GM12878 (cell line): ENCODE results near the gene C15orf39. TPM values are rescaled to one million over a fixed set of nuclear protein-coding genes. Genes with fewer than 3 reads are reported as not detected.
"Not testable (repeated sequence)": the region's sequence is repeated elsewhere in the genome, so short reads cannot be mapped to it uniquely, and the experiment has no call there.

ENCODE experiments used
- ATAC-seq: fragments of 200-7000 bp; cut with Tn5 transposase; 3 replicates; pipeline ENCODE4 v1.9.1; 2020; ENCODE audit warnings: mild to moderate bottlenecking, moderate library complexity
- BruUV-seq: library from RNA; stranded (reverse); fragments of 400-500 nt; replicated peaks from 2 replicates; lab custom pipeline; 2021; lab: Mats Ljungman, UMichigan
- CTCF ChIA-PET: fragments of 300-600 bp; sonication (Branson Sonifier 250); formaldehyde crosslinking; extraction: SDS; loops from one replicate; lab custom pipeline; 2021; ENCODE audit warnings: inconsistent platforms; lab: Yijun Ruan, JAX
- POLR2A ChIA-PET: fragments of 350-600 bp; formaldehyde crosslinking; extraction: SDS; loops from one replicate; lab custom pipeline; 2021; ENCODE audit warnings: inconsistent platforms; lab: Charles Lee
- RAD21 ChIA-PET: fragments of 300-600 bp; sonication (Branson Sonifier 250); formaldehyde crosslinking; loops from one replicate; lab custom pipeline; 2023; ENCODE audit warnings: antibody characterized with exemption; ENCODE audit not compliant: unreplicated experiment; lab: Charles Lee
- SMC1A ChIA-PET: fragments of 300-600 bp; sonication (Branson Sonifier 250); formaldehyde crosslinking; loops from one replicate; lab custom pipeline; 2023; ENCODE audit not compliant: unreplicated experiment, uncharacterized antibody; lab: Charles Lee
- DNase-seq: peaks from one replicate; pipeline ENCODE4 v3.0.0-alpha.2; 2011; ENCODE audit warnings: low read depth, low spot score
- FAIRE-seq: peaks from 3 replicates; lab custom pipeline; 2011; peaks lifted over from hg19 to GRCh38; lab: Jason Lieb, UNC
- H2AFZ ChIP-seq: 2 replicates; pipeline ENCODE4 v1.6.0; 2011; ENCODE audit warnings: low read depth, low read length, control low read depth; ENCODE audit not compliant: control insufficient read depth
- H3K27ac ChIP-seq: 2 replicates; pipeline ENCODE4 v1.5.1; 2011; ENCODE audit warnings: control low read depth; ENCODE audit not compliant: control insufficient read depth, insufficient read depth
- H3K27me3 ChIP-seq, 2 experiments: replicated peaks in 1 of 2; 2 replicates each; pipeline versions ENCODE4 v1.6.0 to v1.6.1; 2011; ENCODE audit warnings: low read length in 1 of 2; ENCODE audit not compliant: control insufficient read depth in 2 of 2, insufficient read depth in 2 of 2
- H3K36me3 ChIP-seq, 2 experiments: 2 replicates each; pipeline ENCODE4 v1.5.1; 2011; ENCODE audit warnings: low read length in 1 of 2; ENCODE audit not compliant: control insufficient read depth in 2 of 2, insufficient read depth in 2 of 2
- H3K4me1 ChIP-seq: 2 replicates; pipeline ENCODE4 v1.6.1; 2011; ENCODE audit warnings: mild to moderate bottlenecking, low read length, moderate library complexity, mixed read lengths; ENCODE audit not compliant: control insufficient read depth, insufficient read depth
- H3K4me2 ChIP-seq: 2 replicates; pipeline ENCODE4 v1.6.0; 2011; ENCODE audit warnings: control low read depth; ENCODE audit not compliant: control insufficient read depth, insufficient read depth
- H3K4me3 ChIP-seq: fragments of 200-600 bp; sonication (generic); 2 replicates; pipeline ENCODE4 v1.5.1; 2016
- H3K79me2 ChIP-seq: 2 replicates; pipeline ENCODE4 v1.6.0; 2011; ENCODE audit warnings: low read length; ENCODE audit not compliant: control insufficient read depth, insufficient read depth
- H3K9ac ChIP-seq: 2 replicates; pipeline ENCODE4 v1.8.0; 2011; ENCODE audit warnings: low read length, control low read depth, mixed read lengths; ENCODE audit not compliant: control insufficient read depth, insufficient read depth
- H3K9me3 ChIP-seq: replicated peaks from 3 replicates; pipeline ENCODE4 v1.5.1; 2011; ENCODE audit warnings: mild to moderate bottlenecking, low read length; ENCODE audit not compliant: control insufficient read depth, insufficient read depth
- H4K20me1 ChIP-seq: 2 replicates; pipeline ENCODE4 v1.6.0; 2011; ENCODE audit not compliant: control insufficient read depth, insufficient read depth
- ATF7 ChIP-seq: fragments of 450-650 bp; IDR thresholded peaks from 2 replicates; pipeline ENCODE4 v1.6.1; 2016; ENCODE audit warnings: low read depth, mild to moderate bottlenecking
- CBX3 ChIP-seq: fragments of 200-600 bp; sonication (generic); IDR thresholded peaks from 2 replicates; pipeline ENCODE4 v1.6.1; 2016; ENCODE audit warnings: low read depth, borderline replicate concordance
- CHD1 ChIP-seq: IDR thresholded peaks from 2 replicates; pipeline ENCODE4 v1.6.1; 2012; ENCODE audit warnings: low read depth, low read length, improper control_type of control experiment
- GATAD2B ChIP-seq: fragments of 450-650 bp; conservative IDR thresholded peaks from 2 replicates; pipeline ENCODE4 v1.6.1; 2017; ENCODE audit warnings: low read depth, mild to moderate bottlenecking, moderate library complexity
- JUND ChIP-seq: IDR thresholded peaks from 2 replicates; pipeline ENCODE4 v1.6.1; 2012; ENCODE audit warnings: low read depth, mild to moderate bottlenecking, low read length, improper control_type of control experiment, moderate library complexity
- MEF2B ChIP-seq: fragments of 450-650 bp; IDR thresholded peaks from 2 replicates; pipeline ENCODE4 v1.6.1; 2018; ENCODE audit warnings: mild to moderate bottlenecking, moderate library complexity; ENCODE audit not compliant: partially characterized antibody, poor library complexity, severe bottlenecking
- MTA2 ChIP-seq: fragments of 450-650 bp; IDR thresholded peaks from 2 replicates; pipeline ENCODE4 v1.6.1; 2016; ENCODE audit warnings: low read depth, mild to moderate bottlenecking, moderate library complexity
- NBN ChIP-seq: fragments of 450-650 bp; IDR thresholded peaks from 2 replicates; pipeline ENCODE4 v1.6.1; 2016
- PML ChIP-seq: IDR thresholded peaks from 2 replicates; pipeline ENCODE4 v1.6.1; 2012; ENCODE audit warnings: low read length, inconsistent platforms
- TAF1 ChIP-seq: IDR thresholded peaks from 2 replicates; pipeline ENCODE4 v1.6.1; 2011; ENCODE audit warnings: mild to moderate bottlenecking, low read depth, low read length, borderline replicate concordance
- ZNF24 ChIP-seq: fragments of 450-650 bp; IDR thresholded peaks from 2 replicates; pipeline ENCODE4 v1.6.1; 2017; ENCODE audit warnings: antibody characterized with exemption, mild to moderate bottlenecking
- ZNF384 ChIP-seq: IDR thresholded peaks from 2 replicates; pipeline ENCODE4 v1.6.1; 2012; ENCODE audit warnings: low read depth, mild to moderate bottlenecking, low read length, improper control_type of control experiment, borderline replicate concordance
- ZSCAN29 ChIP-seq: fragments of 450-650 bp; IDR thresholded peaks from 2 replicates; pipeline ENCODE4 v1.6.1; 2017; ENCODE audit warnings: mild to moderate bottlenecking, moderate library complexity
- WGBS: methylation state at CpG from one replicate; pipeline ENCODE4 v1.1.6; 2016; ENCODE audit warnings: low lambda C conversion rate; ENCODE audit not compliant: insufficient replicate concordance, insufficient coverage; ENCODE audit errors: missing lambda C conversion rate; 5-methylcytosine and 5-hydroxymethylcytosine counted together
- in situ Hi-C: fragments of 300-500 bp; cut with MboI; formaldehyde crosslinking; loops from 9 replicates; pipeline ENCODE4 v1.14.3; 2018; ENCODE audit warnings: mixed read lengths
- intact Hi-C: fragments of 100-400 bp; cut with micrococcal nuclease; formaldehyde crosslinking; loops from one replicate; pipeline ENCODE4 v1.14.2; 2022; ENCODE audit not compliant: unreplicated experiment
- polyA plus RNA-seq, 11 experiments: library from polyadenylated mRNA; depleted of rRNA in 4 of 11; unstranded in 6 of 11; stranded (reverse) in 5 of 11; fragments of >200 nt; fragmentation: Nextera tagmentation in 4 of 11; fragmentation: Illumina TruSeq in 1 of 11; extraction: Ambion mirVana in 4 of 11; extraction: Trizol in 1 of 11; gene quantifications; 1 replicate in 1 of 11; 2 replicates in 10 of 11; pipeline versions ENCODE4 v1.2.1 to v1.2.3, GENCODE V29; 2011 to 2016; ENCODE audit warnings: inconsistent platforms in 2 of 11, missing spikeins in 2 of 11, low read depth in 1 of 11
- total RNA-seq, 4 experiments: library from RNA; depleted of rRNA in 3 of 4; stranded (reverse); fragments of >200 nt in 3 of 4; fragmentation: Illumina TruSeq in 1 of 4; extraction: Trizol in 1 of 4; gene quantifications; 2 replicates each; pipeline versions ENCODE4 v1.2.1 to v1.2.3, GENCODE V29; 2013 to 2021

C15orf39 gene
- total and polyA plus RNA-seq, 10 of the 15 experiments (the other 5 are each of a cell fraction or from before 2014, with no cell fraction given): 2.3 to 139 (median 33.0) TPM

- Histone ChIP-seq H3K36me3 (no peaks in the 10 kb centered on the region), H3K27ac (no peak overlapping the region), H3K27me3 (no peaks in the 10 kb centered on the region; a peak in 2 of 4 replicates), H3K4me2 (no peak overlapping the region), H3K4me1 (peaks cover 16% of the 10 kb centered on the region), H3K79me2 (no peaks in the 10 kb centered on the region), H3K9ac (no peak overlapping the region), H3K9me3 (no peaks in the 10 kb centered on the region), H3K4me3 (no peak overlapping the region), H2AFZ (no peak overlapping the region), H4K20me1 (no peaks in the 10 kb centered on the region)
- no peak for FAIRE-seq
- intact Hi-C loops: no loop called here
- ChIA-PET POLR2A (no interaction called here), SMC1A (no interaction called here), RAD21 (no interaction called here), CTCF (no interaction called here)
- ATAC-seq: no peak
- no peak for DNase-seq
- TF ChIP-seq MEF2B (no peak), ZSCAN29 (no peak), PML (no peak), CBX3 (no peak), CHD1 (no peak), ZNF384 (no peak), JUND (no peak)
- 50% methylated on average over 6 of the region's 6 CpGs for WGBS
- in situ Hi-C loops: no loop called here
- BruUV-seq: no TSS peak
These were observed 22.0 kb downstream of the C15orf39 start for GRCh38 chr15:75223688-75224087.

GRCh38 chr15:75224281-75224680 lies 22.6 kb downstream of the C15orf39 start:
- Histone ChIP-seq H3K4me3 (no peak overlapping the region), H3K36me3 (no peaks in the 10 kb centered on the region), H3K4me1 (peaks cover 10% of the 10 kb centered on the region), H2AFZ (no peak overlapping the region), H3K27me3 (no peaks in the 10 kb centered on the region; a peak in 2 of 4 replicates), H3K9me3 (no peaks in the 10 kb centered on the region), H3K4me2 (no peak overlapping the region), H3K9ac (no peak overlapping the region), H3K79me2 (no peaks in the 10 kb centered on the region), H3K27ac (no peak overlapping the region), H4K20me1 (no peaks in the 10 kb centered on the region)
- no TSS peak for BruUV-seq
- DNase-seq (no peak), ATAC-seq (peak; percentile 7; the same call in 1 of the 3 replicates), FAIRE-seq (no peak)
- POLR2A ChIA-PET: no interaction called here
- CTCF ChIA-PET: no interaction called here
- SMC1A ChIA-PET: no interaction called here
- 22% methylated on average over 12 of the region's 12 CpGs for WGBS
- in situ Hi-C loops (no loop called here), intact Hi-C loops (no loop called here)
- RAD21 ChIA-PET: no interaction called here
- TF ChIP-seq GATAD2B (no peak), NBN (no peak), MTA2 (no peak), ZNF24 (no peak), ATF7 (no peak), TAF1 (no peak)

GRCh38 chr15:75225102-75225836 lies 23.6 kb downstream of the C15orf39 start:
- CTCF ChIA-PET, in situ Hi-C loops, ATAC-seq, POLR2A ChIA-PET, H3K79me2 ChIP-seq, DNase-seq, H3K9me3 ChIP-seq, intact Hi-C loops, H3K36me3 ChIP-seq, H4K20me1 ChIP-seq, H3K27ac ChIP-seq, FAIRE-seq, H3K4me2 ChIP-seq, H3K4me1 ChIP-seq, BruUV-seq, H3K27me3 ChIP-seq, SMC1A ChIA-PET, H2AFZ ChIP-seq, H3K4me3 ChIP-seq, RAD21 ChIA-PET, H3K9ac ChIP-seq: not testable (repeated sequence)
- 37% methylated on average over 10 of the region's 10 CpGs for WGBS
